Measurements from ENCODE around the gene PCNX2.

DNA sequence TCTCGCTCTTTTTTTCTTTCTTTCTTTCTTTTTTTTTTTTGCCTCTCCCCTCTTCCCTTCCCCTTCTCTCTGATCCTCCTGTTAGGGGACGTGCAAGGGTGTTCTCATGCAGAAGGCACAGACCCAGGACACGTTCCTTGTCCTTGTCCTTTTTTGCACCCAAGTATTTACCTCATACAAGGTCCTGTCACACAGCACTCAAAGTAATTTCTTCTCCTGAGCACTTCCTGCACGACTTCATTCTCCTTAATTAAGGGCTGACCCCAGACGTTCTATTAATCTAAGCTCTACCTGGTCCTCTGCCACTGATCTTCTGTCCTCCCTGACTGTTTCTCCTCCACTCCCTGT, 424 bp upstream of the PCNX2 start:
- TF ChIP-seq, protein P1, sequence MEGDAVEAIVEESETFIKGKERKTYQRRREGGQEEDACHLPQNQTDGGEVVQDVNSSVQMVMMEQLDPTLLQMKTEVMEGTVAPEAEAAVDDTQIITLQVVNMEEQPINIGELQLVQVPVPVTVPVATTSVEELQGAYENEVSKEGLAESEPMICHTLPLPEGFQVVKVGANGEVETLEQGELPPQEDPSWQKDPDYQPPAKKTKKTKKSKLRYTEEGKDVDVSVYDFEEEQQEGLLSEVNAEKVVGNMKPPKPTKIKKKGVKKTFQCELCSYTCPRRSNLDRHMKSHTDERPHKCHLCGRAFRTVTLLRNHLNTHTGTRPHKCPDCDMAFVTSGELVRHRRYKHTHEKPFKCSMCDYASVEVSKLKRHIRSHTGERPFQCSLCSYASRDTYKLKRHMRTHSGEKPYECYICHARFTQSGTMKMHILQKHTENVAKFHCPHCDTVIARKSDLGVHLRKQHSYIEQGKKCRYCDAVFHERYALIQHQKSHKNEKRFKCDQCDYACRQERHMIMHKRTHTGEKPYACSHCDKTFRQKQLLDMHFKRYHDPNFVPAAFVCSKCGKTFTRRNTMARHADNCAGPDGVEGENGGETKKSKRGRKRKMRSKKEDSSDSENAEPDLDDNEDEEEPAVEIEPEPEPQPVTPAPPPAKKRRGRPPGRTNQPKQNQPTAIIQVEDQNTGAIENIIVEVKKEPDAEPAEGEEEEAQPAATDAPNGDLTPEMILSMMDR (conservative IDR thresholded peaks at IDR 0.05), result no peak
- no peak for TF ChIP-seq ZFX (IDR thresholded peaks at IDR 0.05)

All from C4-2B (cell line).